OCI-LY7 (cell line): ENCODE data around the gene RBM26. TPM values are rescaled to one million over a fixed set of nuclear protein-coding genes. Genes with fewer than 3 reads are reported as not detected.

Source experiments
- BruUV-seq: library from RNA; stranded (reverse); fragments of 400-500 nt; replicated peaks from 2 replicates; lab custom pipeline; 2021; lab: Mats Ljungman, UMichigan
- CTCF ChIA-PET: fragments of 300-600 bp; sonication (Branson Sonifier 250); formaldehyde crosslinking; loops from one replicate; lab custom pipeline; 2022; ENCODE audit warnings: antibody characterized with exemption; ENCODE audit not compliant: unreplicated experiment; lab: Charles Lee
- POLR2A ChIA-PET: fragments of 300-600 bp; sonication (Branson Sonifier 250); formaldehyde crosslinking; loops from one replicate; lab custom pipeline; 2022; ENCODE audit warnings: antibody characterized with exemption; lab: Charles Lee
- DNase-seq: peaks from one replicate; pipeline ENCODE4 v3.0.0-alpha.2; 2015; ENCODE audit warnings: low spot score
- H2AFZ ChIP-seq: fragments of 200-600 bp; sonication (generic), shearing (Covaris generic); 2 replicates; pipeline ENCODE4 v1.6.1; 2014; ENCODE audit warnings: mild to moderate bottlenecking, antibody characterized with exemption, low read length, moderate library complexity
- H3K27ac ChIP-seq: fragments of 200-600 bp; sonication (generic); 2 replicates; pipeline ENCODE4 v1.5.1; 2014; ENCODE audit warnings: mixed run types, low read depth, mild to moderate bottlenecking, moderate library complexity, low read length, inconsistent platforms; ENCODE audit not compliant: poor library complexity, severe bottlenecking
- H3K36me3 ChIP-seq: fragments of 200-600 bp; sonication (generic); 2 replicates; pipeline ENCODE4 v1.6.1; 2014; ENCODE audit warnings: mild to moderate bottlenecking, antibody characterized with exemption, low read length, moderate library complexity, mixed read lengths; ENCODE audit not compliant: insufficient read depth
- H3K4me1 ChIP-seq: fragments of 200-600 bp; sonication (generic); 2 replicates; pipeline ENCODE4 v1.5.1; 2014; ENCODE audit warnings: mild to moderate bottlenecking, low read length; ENCODE audit not compliant: insufficient read depth, poor library complexity, severe bottlenecking
- H3K4me2 ChIP-seq: fragments of 200-600 bp; sonication (generic); 2 replicates; pipeline ENCODE4 v1.6.1; 2014; ENCODE audit warnings: mild to moderate bottlenecking, low read length
- H3K4me3 ChIP-seq: fragments of 200-600 bp; sonication (generic); 2 replicates; pipeline ENCODE4 v1.5.1; 2014; ENCODE audit warnings: mild to moderate bottlenecking, low read depth, low read length; ENCODE audit not compliant: poor library complexity, severe bottlenecking
- H3K79me2 ChIP-seq: fragments of 200-600 bp; sonication (generic); 2 replicates; pipeline ENCODE4 v1.6.1; 2016; ENCODE audit warnings: low read depth, mild to moderate bottlenecking, low read length, moderate library complexity, mixed read lengths; ENCODE audit not compliant: insufficient read depth
- H3K9me2 ChIP-seq: fragments of 200-600 bp; sonication (generic); 2 replicates; pipeline ENCODE4 v1.6.1; 2016; ENCODE audit warnings: mild to moderate bottlenecking, low read length, mixed read lengths; ENCODE audit not compliant: insufficient read depth
- H3K9me3 ChIP-seq: fragments of 200-600 bp; sonication (generic); 2 replicates; pipeline ENCODE4 v1.6.1; 2014; ENCODE audit warnings: mild to moderate bottlenecking, mixed run types, low read length, mixed read lengths
- H4K20me1 ChIP-seq: fragments of 200-600 bp; sonication (generic); 2 replicates; pipeline ENCODE4 v1.6.1; 2014; ENCODE audit warnings: mild to moderate bottlenecking, antibody characterized with exemption, low read length, moderate library complexity, mixed read lengths; ENCODE audit not compliant: insufficient read depth
- EZH2phosphoT487 ChIP-seq: fragments of 200-600 bp; sonication (generic); IDR thresholded peaks from 2 replicates; pipeline ENCODE4 v1.6.1; 2018; ENCODE audit warnings: low read depth, borderline replicate concordance, mild to moderate bottlenecking, mixed run types, antibody characterized with exemption, low read length, moderate library complexity, mixed read lengths
- intact Hi-C: fragments of 100-400 bp; cut with micrococcal nuclease; formaldehyde crosslinking; loops from one replicate; pipeline ENCODE4 v1.10.0; 2022; ENCODE audit not compliant: unreplicated experiment
- total RNA-seq, 2 experiments: library from RNA; depleted of rRNA in 1 of 2; stranded (reverse); fragments of >200 nt in 1 of 2; shearing (Covaris generic) in 1 of 2; gene quantifications; 2 replicates each; pipeline ENCODE4 v1.2.3, GENCODE V29; 2014 to 2022
- TF ChIP-seq, protein P1 (sequence below): fragments of 200-600 bp; sonication (generic); conservative IDR thresholded peaks from 2 replicates; pipeline ENCODE4 v1.5.1; 2014; ENCODE audit warnings: mild to moderate bottlenecking, antibody characterized with exemption, low read length, moderate library complexity, mixed read lengths

Gene RBM26
- total RNA-seq, 2 experiments from 2014 or later: 44.1 to 85.2 TPM

DNA sequence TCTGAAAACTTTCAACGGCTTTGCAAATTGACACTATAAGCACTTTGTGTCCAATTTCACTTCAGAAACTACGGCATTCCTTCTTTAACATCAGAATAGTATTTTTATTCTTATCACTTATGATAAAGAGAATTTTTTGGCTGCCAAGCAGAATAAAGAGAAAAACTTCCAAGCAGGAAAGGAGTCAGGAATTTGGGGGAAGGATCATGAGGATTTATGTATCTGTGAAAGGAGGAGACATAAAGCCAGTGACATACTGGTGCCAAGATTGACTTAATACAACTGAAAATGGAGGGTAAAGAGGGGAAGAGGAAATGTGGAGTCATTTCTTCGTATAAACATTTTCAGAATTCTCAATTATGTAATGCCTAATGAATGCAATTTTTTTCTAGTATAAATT lies 94.7 kb downstream of the RBM26 start:
- POLR2A ChIA-PET: no interaction called here

DNA sequence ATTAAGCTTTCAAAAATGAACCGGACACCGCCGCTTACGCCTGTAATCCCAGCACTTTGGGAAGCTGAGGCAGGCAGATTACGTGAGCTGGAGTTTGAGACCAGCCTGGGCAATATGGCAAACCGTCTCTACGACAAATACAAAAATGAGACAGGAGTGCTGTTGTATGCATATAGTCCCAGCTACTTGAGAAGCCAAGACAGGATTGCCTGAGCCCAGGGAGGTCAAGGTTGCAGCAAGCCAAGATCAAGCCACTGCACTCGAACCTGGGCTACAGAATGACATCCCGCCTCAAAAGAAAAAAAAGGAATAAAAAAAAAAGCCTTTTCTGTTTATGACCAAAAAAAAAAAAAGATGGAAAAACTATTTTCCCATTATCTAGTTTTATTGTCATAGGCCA lies 96.4 kb downstream of the RBM26 start:
- BruUV-seq: no TSS peak

More for the DNA sequence above, 94.7 kb downstream of the RBM26 start:
- Histone ChIP-seq H3K4me2 (no peak overlapping the region), H3K79me2 (no peaks in the 10 kb centered on the region), H3K4me1 (no peaks in the 10 kb centered on the region), H3K9me3 (no peaks in the 10 kb centered on the region), H3K9me2 (no peaks in the 10 kb centered on the region), H3K27ac (no peak overlapping the region), H4K20me1 (0 out of 2 replicates have a peak, but pooled peaks cover 12% of the 10 kb centered on the region), H2AFZ (no peak overlapping the region), H3K4me3 (no peak overlapping the region), H3K36me3 (peaks cover 36% of the 10 kb centered on the region; the same call in 1 of the 2 replicates)
- CTCF ChIA-PET: no interaction called here
- no peak for TF ChIP-seq EZH2phosphoT487
- TF ChIP-seq, protein P1, sequence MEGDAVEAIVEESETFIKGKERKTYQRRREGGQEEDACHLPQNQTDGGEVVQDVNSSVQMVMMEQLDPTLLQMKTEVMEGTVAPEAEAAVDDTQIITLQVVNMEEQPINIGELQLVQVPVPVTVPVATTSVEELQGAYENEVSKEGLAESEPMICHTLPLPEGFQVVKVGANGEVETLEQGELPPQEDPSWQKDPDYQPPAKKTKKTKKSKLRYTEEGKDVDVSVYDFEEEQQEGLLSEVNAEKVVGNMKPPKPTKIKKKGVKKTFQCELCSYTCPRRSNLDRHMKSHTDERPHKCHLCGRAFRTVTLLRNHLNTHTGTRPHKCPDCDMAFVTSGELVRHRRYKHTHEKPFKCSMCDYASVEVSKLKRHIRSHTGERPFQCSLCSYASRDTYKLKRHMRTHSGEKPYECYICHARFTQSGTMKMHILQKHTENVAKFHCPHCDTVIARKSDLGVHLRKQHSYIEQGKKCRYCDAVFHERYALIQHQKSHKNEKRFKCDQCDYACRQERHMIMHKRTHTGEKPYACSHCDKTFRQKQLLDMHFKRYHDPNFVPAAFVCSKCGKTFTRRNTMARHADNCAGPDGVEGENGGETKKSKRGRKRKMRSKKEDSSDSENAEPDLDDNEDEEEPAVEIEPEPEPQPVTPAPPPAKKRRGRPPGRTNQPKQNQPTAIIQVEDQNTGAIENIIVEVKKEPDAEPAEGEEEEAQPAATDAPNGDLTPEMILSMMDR: no peak
- BruUV-seq: no TSS peak
- intact Hi-C loops: loop anchor here (10.0 kb wide), 1 partner anchor 233 kb away; no protein-coding TSS in a partner anchor
- DNase-seq: no peak

More for the DNA sequence above, 96.4 kb downstream of the RBM26 start:
- no peaks in the 10 kb centered on the region for H3K79me2 ChIP-seq
- intact Hi-C loops: loop anchor here (10.0 kb wide), 1 partner anchor 235 kb away; no protein-coding TSS in a partner anchor
- H3K9me2 ChIP-seq: no peaks in the 10 kb centered on the region
- TF ChIP-seq, protein P1: no peak
- no peak for TF ChIP-seq EZH2phosphoT487
- no peak overlapping the region for H3K4me3 ChIP-seq
- no peak overlapping the region for H3K27ac ChIP-seq
- no peak for DNase-seq
- H2AFZ ChIP-seq: no peak overlapping the region
- ChIA-PET CTCF (no interaction called here), POLR2A (interaction anchor here (0.6 kb wide), 1 partner anchor 9 kb away, joined by 3 read pairs; no protein-coding TSS in a partner anchor)
- no peaks in the 10 kb centered on the region for H3K9me3 ChIP-seq
- 0 out of 2 replicates have a peak, but pooled peaks cover 7% of the 10 kb centered on the region for H4K20me1 ChIP-seq
- H3K4me1 ChIP-seq: no peaks in the 10 kb centered on the region
- H3K4me2 ChIP-seq: no peak overlapping the region
- H3K36me3 ChIP-seq: peaks cover 23% of the 10 kb centered on the region; the same call in 1 of the 2 replicates
